ENCODE results near the gene ULK3. TPM values are rescaled to one million over a fixed set of nuclear protein-coding genes. Genes with fewer than 3 reads are reported as not detected.

Gene ULK3
- total and polyA plus RNA-seq, 10 of the 15 experiments (the other 5 are each of a cell fraction or from before 2014, with no cell fraction given): 0.64 to 38.8 (median 27.1) TPM

- H3K27ac ChIP-seq (ENCODE audit: control insufficient read depth, insufficient read depth): no peak overlapping the region
- FAIRE-seq (peak; percentile 94), ATAC-seq (peak; percentile 87), DNase-seq (ENCODE audit: low read depth, low spot score) (peak; percentile 45)
- no peaks in the 10 kb centered on the region for H3K9me3 ChIP-seq (replicated peaks; ENCODE audit: control insufficient read depth, insufficient read depth, low read length)
- peaks cover 0 to 5% of the 10 kb centered on the region in 2 experiments; a peak in 2 of 4 replicates for H3K27me3 ChIP-seq (replicated peaks in 1 of 2; ENCODE audit: control insufficient read depth in 2 of 2, insufficient read depth in 2 of 2, low read length in 1 of 2)
- H3K36me3 ChIP-seq (ENCODE audit: control insufficient read depth in 2 of 2, insufficient read depth in 2 of 2, low read length in 1 of 2): no peaks in the 10 kb centered on the region
- H3K9ac ChIP-seq (ENCODE audit: control insufficient read depth, insufficient read depth, low read length): no peak overlapping the region
- ChIA-PET POLR2A (interaction anchor here (1.1 kb wide), 1 partner anchor 34 kb away, joined by 3 read pairs; no protein-coding TSS in a partner anchor), SMC1A (ENCODE audit: uncharacterized antibody, unreplicated experiment) (interaction anchor here (1.3 to 1.5 kb wide), 2 partner anchors 10 to 48 kb away, joined by 3 to 4 read pairs; no protein-coding TSS in a partner anchor), RAD21 (ENCODE audit: unreplicated experiment) (interaction anchor here (0.7 to 1.2 kb wide), 4 partner anchors 30 to 187 kb away, joined by 3 to 4 read pairs (median 3); no protein-coding TSS in a partner anchor), CTCF (interaction anchor here (1.1 to 2.3 kb wide), 11 partner anchors 9 to 186 kb away, joined by 3 to 12 read pairs (median 3); no protein-coding TSS in a partner anchor)
- no peak overlapping the region for H3K4me3 ChIP-seq
- no peak overlapping the region for H2AFZ ChIP-seq (ENCODE audit: control insufficient read depth, low read depth, low read length)
- peaks cover 16% of the 10 kb centered on the region for H3K4me1 ChIP-seq (ENCODE audit: control insufficient read depth, insufficient read depth, low read length)
- no peaks in the 10 kb centered on the region for H3K79me2 ChIP-seq (ENCODE audit: control insufficient read depth, insufficient read depth, low read length)
- intact Hi-C loops (cut with micrococcal nuclease; ENCODE audit: unreplicated experiment): no loop called here
- in situ Hi-C loops (cut with MboI): no loop called here
- H4K20me1 ChIP-seq (ENCODE audit: control insufficient read depth, insufficient read depth): no peaks in the 10 kb centered on the region
- TF ChIP-seq POU2F2 (IDR thresholded peaks at IDR 0.05; ENCODE audit: borderline replicate concordance, low read depth, low read length): peak; percentile 79; the same call in 2 of the 3 replicates
- no peak for TF ChIP-seq NR2F1 (conservative IDR thresholded peaks at IDR 0.05)
- TF ChIP-seq, protein P1, sequence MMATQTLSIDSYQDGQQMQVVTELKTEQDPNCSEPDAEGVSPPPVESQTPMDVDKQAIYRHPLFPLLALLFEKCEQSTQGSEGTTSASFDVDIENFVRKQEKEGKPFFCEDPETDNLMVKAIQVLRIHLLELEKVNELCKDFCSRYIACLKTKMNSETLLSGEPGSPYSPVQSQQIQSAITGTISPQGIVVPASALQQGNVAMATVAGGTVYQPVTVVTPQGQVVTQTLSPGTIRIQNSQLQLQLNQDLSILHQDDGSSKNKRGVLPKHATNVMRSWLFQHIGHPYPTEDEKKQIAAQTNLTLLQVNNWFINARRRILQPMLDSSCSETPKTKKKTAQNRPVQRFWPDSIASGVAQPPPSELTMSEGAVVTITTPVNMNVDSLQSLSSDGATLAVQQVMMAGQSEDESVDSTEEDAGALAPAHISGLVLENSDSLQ (IDR thresholded peaks at IDR 0.05): no peak
- TF ChIP-seq YY1 (IDR thresholded peaks at IDR 0.05; ENCODE audit: low read depth, low read length): no peak
- WGBS (ENCODE audit: insufficient coverage, insufficient replicate concordance, low lambda C conversion rate, missing lambda C conversion rate): 0% methylated on average over 11 of the region's 11 CpGs
- peak overlapping the region; percentile 49 for H3K4me2 ChIP-seq (ENCODE audit: control insufficient read depth, insufficient read depth)
- BruUV-seq (replicated peaks): no TSS peak
Observed at GRCh38 chr15:74821091-74821789, 21.7 kb downstream of the ULK3 start.

DNA sequence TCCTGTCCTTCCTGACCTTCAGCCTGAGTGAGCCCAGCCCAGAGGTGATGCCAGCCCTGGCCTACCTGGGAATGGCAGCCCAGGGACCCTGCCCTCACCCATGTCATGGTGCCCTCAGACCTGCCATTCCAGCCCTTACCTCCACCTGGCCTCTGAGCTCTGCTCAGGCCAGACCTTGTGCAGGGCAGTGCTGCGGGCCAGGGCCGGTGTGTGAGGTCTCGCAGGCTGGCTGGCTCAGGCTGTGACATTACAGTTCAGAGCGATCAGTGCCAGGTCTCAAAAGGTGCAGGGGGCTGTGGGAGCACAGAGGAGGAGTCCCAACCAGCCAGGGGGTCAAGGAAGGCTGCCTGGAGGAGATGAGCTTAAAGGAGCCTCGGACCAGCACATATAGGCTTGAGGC lies 22.9 kb downstream of the ULK3 start:
- in situ Hi-C loops (cut with MboI) (no loop called here), intact Hi-C loops (cut with micrococcal nuclease; ENCODE audit: unreplicated experiment) (no loop called here)
- WGBS (ENCODE audit: insufficient coverage, insufficient replicate concordance, low lambda C conversion rate, missing lambda C conversion rate): 84% methylated on average over 5 of the region's 5 CpGs
- H4K20me1 ChIP-seq (ENCODE audit: control insufficient read depth, insufficient read depth): no peaks in the 10 kb centered on the region
- no peaks in the 10 kb centered on the region for H3K9me3 ChIP-seq (replicated peaks; ENCODE audit: control insufficient read depth, insufficient read depth, low read length)
- H3K36me3 ChIP-seq (ENCODE audit: control insufficient read depth in 2 of 2, insufficient read depth in 2 of 2, low read length in 1 of 2): no peaks in the 10 kb centered on the region
- H3K27ac ChIP-seq (ENCODE audit: control insufficient read depth, insufficient read depth): no peak overlapping the region
- ChIA-PET SMC1A (ENCODE audit: uncharacterized antibody, unreplicated experiment) (interaction anchor here (1.5 kb wide), 1 partner anchor 47 kb away, joined by 4 read pairs; no protein-coding TSS in a partner anchor), CTCF (interaction anchor here (1.5 to 2.3 kb wide), 3 partner anchors 49 to 131 kb away, joined by 3 to 12 read pairs (median 10); no protein-coding TSS in a partner anchor), RAD21 (ENCODE audit: unreplicated experiment) (no interaction called here), POLR2A (interaction anchor here (0.7 kb wide), 1 partner anchor 9 kb away, joined by 4 read pairs; no protein-coding TSS in a partner anchor)
- no peaks in the 10 kb centered on the region for H3K79me2 ChIP-seq (ENCODE audit: control insufficient read depth, insufficient read depth, low read length)
- ATAC-seq (no peak), FAIRE-seq (no peak), DNase-seq (ENCODE audit: low read depth, low spot score) (no peak)
- no TSS peak for BruUV-seq (replicated peaks)
- no peak overlapping the region for H3K4me2 ChIP-seq (ENCODE audit: control insufficient read depth, insufficient read depth)
- H3K4me1 ChIP-seq (ENCODE audit: control insufficient read depth, insufficient read depth, low read length): peaks cover 16% of the 10 kb centered on the region
- no peak overlapping the region for H2AFZ ChIP-seq (ENCODE audit: control insufficient read depth, low read depth, low read length)
- H3K27me3 ChIP-seq (replicated peaks in 1 of 2; ENCODE audit: control insufficient read depth in 2 of 2, insufficient read depth in 2 of 2, low read length in 1 of 2): peaks cover 0 to under 1% of the 10 kb centered on the region in 2 experiments; a peak in 2 of 4 replicates
- TF ChIP-seq STAT3 (IDR thresholded peaks at IDR 0.05; ENCODE audit: low read depth, low read length) (no peak), GATAD2B (conservative IDR thresholded peaks at IDR 0.05; ENCODE audit: low read depth) (no peak), MYB (IDR thresholded peaks at IDR 0.05; ENCODE audit: borderline replicate concordance, low read depth, low read length) (no peak)
- TF ChIP-seq, protein P2, sequence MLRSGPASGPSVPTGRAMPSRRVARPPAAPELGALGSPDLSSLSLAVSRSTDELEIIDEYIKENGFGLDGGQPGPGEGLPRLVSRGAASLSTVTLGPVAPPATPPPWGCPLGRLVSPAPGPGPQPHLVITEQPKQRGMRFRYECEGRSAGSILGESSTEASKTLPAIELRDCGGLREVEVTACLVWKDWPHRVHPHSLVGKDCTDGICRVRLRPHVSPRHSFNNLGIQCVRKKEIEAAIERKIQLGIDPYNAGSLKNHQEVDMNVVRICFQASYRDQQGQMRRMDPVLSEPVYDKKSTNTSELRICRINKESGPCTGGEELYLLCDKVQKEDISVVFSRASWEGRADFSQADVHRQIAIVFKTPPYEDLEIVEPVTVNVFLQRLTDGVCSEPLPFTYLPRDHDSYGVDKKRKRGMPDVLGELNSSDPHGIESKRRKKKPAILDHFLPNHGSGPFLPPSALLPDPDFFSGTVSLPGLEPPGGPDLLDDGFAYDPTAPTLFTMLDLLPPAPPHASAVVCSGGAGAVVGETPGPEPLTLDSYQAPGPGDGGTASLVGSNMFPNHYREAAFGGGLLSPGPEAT (IDR thresholded peaks at IDR 0.05; ENCODE audit: low read depth): no peak
- H3K9ac ChIP-seq (ENCODE audit: control insufficient read depth, insufficient read depth, low read length): no peak overlapping the region
- H3K4me3 ChIP-seq: no peak overlapping the region

Measured in GM12878 (cell line).